ENCODE measurements around the gene RIMBP3B.
"Not testable (repeated sequence)": the region's sequence is repeated elsewhere in the genome, so short reads cannot be mapped to it uniquely, and the experiment has no call there.

- TF ChIP-seq CTCF (IDR thresholded peaks at IDR 0.05 in 8 of 11, conservative IDR thresholded peaks at IDR 0.05 in 3 of 11); POLR2A (IDR thresholded peaks at IDR 0.05); POLR2AphosphoS5 (IDR thresholded peaks at IDR 0.05): not testable (repeated sequence)
Measured at GRCh38 chr22:21438013-21438412, 54.5 kb downstream of the RIMBP3B start.

Measured in spleen (tissue), 7 donors.